ENCODE results near the gene BPI. TPM values are rescaled to one million over a fixed set of nuclear protein-coding genes. Genes with fewer than 3 reads are reported as not detected.

BPI gene
- total and polyA plus RNA-seq, 3 donors from 2014 or later, result 9.3 to 29.0 (median 17.5) TPM

DNA sequence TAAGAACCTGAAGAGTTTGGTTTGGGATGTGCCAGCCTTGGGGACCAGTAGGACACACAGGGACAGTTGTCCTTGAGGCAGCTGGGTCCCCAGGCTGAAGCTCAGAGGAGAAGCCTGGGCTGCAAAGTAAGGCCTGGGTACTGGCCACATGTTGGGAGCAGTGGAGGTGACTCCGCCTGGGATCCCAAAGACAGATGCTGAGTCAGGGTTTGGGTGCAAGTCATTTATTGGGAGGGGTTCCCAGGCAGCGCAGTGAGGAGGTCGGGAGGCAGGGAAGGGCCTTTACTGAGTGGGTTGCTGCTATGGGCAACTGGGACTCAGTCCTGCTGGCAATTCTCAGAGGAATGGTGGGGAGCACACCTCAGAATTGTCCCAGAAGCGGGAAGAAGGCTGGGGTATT is 12.4 kb downstream of the BPI start:
- Histone ChIP-seq H3K36me3 (ENCODE audit: low read depth, missing control alignments) (no peaks in the 10 kb centered on the region), H3K4me1 (no peaks in the 10 kb centered on the region), H3K27ac (no peak overlapping the region), H3K9me3 (no peaks in the 10 kb centered on the region), H3K27me3 (no peaks in the 10 kb centered on the region), H3K4me3 (no peak overlapping the region)
- WGBS, 2 donors, result 89 to 96% methylated on average over 4 of the region's 4 CpGs
- intact Hi-C loops (cut with DNase I; ENCODE audit: low total_unique reads), result no loop called here
- no peak for TF ChIP-seq POLR2A (IDR thresholded peaks at IDR 0.05)
- TF ChIP-seq, protein P1, sequence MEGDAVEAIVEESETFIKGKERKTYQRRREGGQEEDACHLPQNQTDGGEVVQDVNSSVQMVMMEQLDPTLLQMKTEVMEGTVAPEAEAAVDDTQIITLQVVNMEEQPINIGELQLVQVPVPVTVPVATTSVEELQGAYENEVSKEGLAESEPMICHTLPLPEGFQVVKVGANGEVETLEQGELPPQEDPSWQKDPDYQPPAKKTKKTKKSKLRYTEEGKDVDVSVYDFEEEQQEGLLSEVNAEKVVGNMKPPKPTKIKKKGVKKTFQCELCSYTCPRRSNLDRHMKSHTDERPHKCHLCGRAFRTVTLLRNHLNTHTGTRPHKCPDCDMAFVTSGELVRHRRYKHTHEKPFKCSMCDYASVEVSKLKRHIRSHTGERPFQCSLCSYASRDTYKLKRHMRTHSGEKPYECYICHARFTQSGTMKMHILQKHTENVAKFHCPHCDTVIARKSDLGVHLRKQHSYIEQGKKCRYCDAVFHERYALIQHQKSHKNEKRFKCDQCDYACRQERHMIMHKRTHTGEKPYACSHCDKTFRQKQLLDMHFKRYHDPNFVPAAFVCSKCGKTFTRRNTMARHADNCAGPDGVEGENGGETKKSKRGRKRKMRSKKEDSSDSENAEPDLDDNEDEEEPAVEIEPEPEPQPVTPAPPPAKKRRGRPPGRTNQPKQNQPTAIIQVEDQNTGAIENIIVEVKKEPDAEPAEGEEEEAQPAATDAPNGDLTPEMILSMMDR (IDR thresholded peaks at IDR 0.05), result no peak
- no peak for DNase-seq

DNA sequence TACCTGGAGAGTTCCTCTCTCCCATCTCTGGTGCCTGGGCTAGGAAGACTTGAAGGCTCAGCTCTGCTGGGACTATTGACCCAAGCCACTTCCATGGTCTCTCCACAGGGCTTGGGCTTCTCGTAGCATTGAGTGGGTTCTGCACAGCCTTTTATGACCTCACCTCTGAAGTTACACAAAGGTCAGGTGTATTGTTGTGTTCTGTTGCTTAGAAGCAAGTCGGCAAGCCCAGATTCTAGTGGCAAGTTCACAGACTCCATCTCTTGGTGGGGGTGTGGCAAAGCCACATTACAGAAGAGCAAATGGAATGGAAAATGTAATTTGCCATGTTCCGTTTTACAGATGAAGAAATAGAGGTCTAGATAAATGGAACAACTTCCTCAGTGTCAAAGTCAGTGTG is 13.5 kb downstream of the BPI start:
- intact Hi-C loops (cut with DNase I; ENCODE audit: low total_unique reads), result no loop called here
- 89 to 94% methylated on average over 3 of the region's 3 CpGs for WGBS, 2 donors
- H3K27me3 ChIP-seq, result no peaks in the 10 kb centered on the region

DNA sequence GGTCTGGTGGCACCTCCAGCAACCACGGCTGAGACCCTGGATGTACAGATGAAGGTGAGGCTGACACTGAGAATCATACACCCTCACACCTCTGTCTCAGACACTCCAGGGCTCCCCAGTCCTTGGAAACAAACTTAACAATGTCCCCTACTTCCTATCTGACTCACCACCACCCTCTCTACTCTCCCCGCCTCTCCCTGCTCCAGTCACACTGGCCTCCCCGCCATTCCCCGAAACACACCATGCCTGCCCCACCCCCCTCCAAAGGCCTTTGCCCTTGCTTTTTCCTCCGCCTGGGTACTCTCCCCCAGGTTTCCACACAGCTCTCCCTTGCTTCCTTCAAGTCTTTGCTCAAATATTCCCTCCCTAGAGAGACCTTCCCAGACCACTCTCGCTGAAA is 16.3 kb downstream of the BPI start:
- Histone ChIP-seq H3K36me3 (ENCODE audit: low read depth, missing control alignments) (no peaks in the 10 kb centered on the region), H3K27me3 (no peaks in the 10 kb centered on the region), H3K4me3 (no peak overlapping the region), H3K27ac (no peak overlapping the region), H3K4me1 (no peaks in the 10 kb centered on the region), H3K9me3 (no peaks in the 10 kb centered on the region)
- intact Hi-C loops (cut with DNase I; ENCODE audit: low total_unique reads), result no loop called here
- TF ChIP-seq, protein P1 (IDR thresholded peaks at IDR 0.05), result no peak
- no peak for TF ChIP-seq POLR2A (IDR thresholded peaks at IDR 0.05)
- WGBS, 2 donors, result 72 to 76% methylated on average over 6 of the region's 6 CpGs
- no peak for DNase-seq

More for the DNA sequence above, 13.5 kb downstream of the BPI start:
- Histone ChIP-seq H3K4me3 (no peak overlapping the region), H3K27ac (no peak overlapping the region), H3K36me3 (ENCODE audit: low read depth, missing control alignments) (no peaks in the 10 kb centered on the region), H3K9me3 (no peaks in the 10 kb centered on the region), H3K4me1 (no peaks in the 10 kb centered on the region)
- TF ChIP-seq, protein P1 (IDR thresholded peaks at IDR 0.05), result no peak
- TF ChIP-seq POLR2A (IDR thresholded peaks at IDR 0.05), result no peak
- no peak for DNase-seq

DNA sequence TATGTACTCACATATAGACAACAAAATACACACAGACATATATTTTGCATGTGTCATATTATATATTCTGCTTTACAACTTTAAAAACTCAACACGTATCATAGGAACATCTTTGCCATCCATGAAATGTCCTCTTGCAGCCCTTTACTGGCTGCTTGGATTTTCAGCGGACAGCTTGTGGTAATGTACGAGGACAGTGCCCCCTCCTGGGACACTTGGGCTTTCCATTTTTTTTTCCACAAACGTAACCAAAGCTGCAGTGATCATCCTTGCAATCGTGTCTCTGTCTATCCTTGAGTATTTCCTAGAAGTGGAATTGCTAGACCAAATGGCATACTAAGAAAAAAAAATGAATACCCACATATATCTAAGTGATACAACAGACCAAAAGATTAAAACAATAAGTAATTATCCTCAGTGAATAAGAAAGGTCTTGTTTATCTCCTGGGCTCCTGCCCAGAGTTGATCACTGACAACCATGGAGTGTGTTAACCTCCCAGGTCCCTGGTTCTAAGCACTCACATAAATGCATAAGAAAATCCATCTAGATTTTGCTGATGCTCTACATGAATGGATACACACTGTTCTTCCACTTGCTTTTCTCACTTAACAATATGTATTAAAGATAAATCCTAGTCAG is 18.1 kb downstream of the BPI start:
- H3K36me3 ChIP-seq (ENCODE audit: low read depth, missing control alignments), result no peaks in the 10 kb centered on the region
- H3K4me3 ChIP-seq, result no peak overlapping the region
- DNase-seq, result peak; percentile 70
- no peak for TF ChIP-seq POLR2A (IDR thresholded peaks at IDR 0.05)
- TF ChIP-seq, protein P1 (IDR thresholded peaks at IDR 0.05), result peak; percentile 48 to 74 (median 67)
- H3K27me3 ChIP-seq, result no peaks in the 10 kb centered on the region
- whole genome bisulfite sequencing, 2 donors, result 30 to 42% methylated on average over 5 of the region's 5 CpGs
- no peaks in the 10 kb centered on the region for H3K4me1 ChIP-seq
- no peak overlapping the region for H3K27ac ChIP-seq
- H3K9me3 ChIP-seq, result no peaks in the 10 kb centered on the region
- intact Hi-C loops (cut with DNase I; ENCODE audit: low total_unique reads), result no loop called here

DNA sequence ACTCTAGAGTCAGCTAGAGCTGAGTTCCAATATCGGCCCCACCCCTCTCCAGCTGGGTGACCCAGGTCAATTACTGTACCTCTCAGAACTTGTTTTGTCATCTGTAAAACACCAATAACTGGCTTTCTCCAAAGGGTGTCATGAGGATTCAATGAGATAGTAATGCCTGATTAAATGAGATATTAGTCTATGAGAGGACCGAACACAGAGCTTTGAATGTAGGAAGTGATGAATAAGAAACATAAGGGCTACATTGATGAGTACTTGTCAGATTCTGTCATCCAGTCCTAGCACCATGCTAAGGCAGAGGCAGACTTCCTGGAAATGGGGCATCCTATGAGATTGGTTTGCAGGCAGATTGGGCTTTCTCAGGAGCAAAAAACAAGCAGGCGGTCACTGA is 20.2 kb downstream of the BPI start:
- TF ChIP-seq, protein P1 (IDR thresholded peaks at IDR 0.05), result no peak
- TF ChIP-seq POLR2A (IDR thresholded peaks at IDR 0.05), result no peak
- H3K4me3 ChIP-seq, result no peak overlapping the region
- H3K36me3 ChIP-seq (ENCODE audit: low read depth, missing control alignments), result no peaks in the 10 kb centered on the region
- H3K27me3 ChIP-seq, result no peaks in the 10 kb centered on the region
- H3K27ac ChIP-seq, result no peak overlapping the region
- intact Hi-C loops (cut with DNase I; ENCODE audit: low total_unique reads), result no loop called here
- H3K4me1 ChIP-seq, result no peaks in the 10 kb centered on the region
- no peak for DNase-seq
- no peaks in the 10 kb centered on the region for H3K9me3 ChIP-seq
- WGBS, 2 donors, result 97 to 98% methylated on average over 3 of the region's 3 CpGs
